GM18870 (cell line): Measurements from ENCODE around the gene DGKD.
"Not testable (repeated sequence)": the region's sequence is repeated elsewhere in the genome, so short reads cannot be mapped to it uniquely, and the experiment has no call there.

Source experiments
- ATAC-seq: cut with Tn5 transposase; IDR thresholded peaks from one replicate; pipeline ENCODE4 v1.9.1; 2021; ENCODE audit warnings: moderate library complexity; ENCODE audit not compliant: unreplicated experiment

DGKD gene

GRCh38 chr2:233353769-233354499, at the start of gene DGKD:
TSS of gene DGKD (plus strand) at chr2:233354494. CDS start at chr2:233354519, 25 bp downstream.
- ATAC-seq, result peak; percentile 37

- ATAC-seq, result no peak
Observed at GRCh38 chr2:233307565-233307964, 46.7 kb upstream of the DGKD start, which contains the start of gene SAG. TSS of gene SAG (plus strand) at chr2:233307816. CDS start at chr2:233309190, 1,374 bp downstream.

GRCh38 chr2:233311241-233311926, 42.9 kb upstream of the DGKD start:
- ATAC-seq, result no peak

GRCh38 chr2:233312874-233313273, 41.4 kb upstream of the DGKD start:
- ATAC-seq, result no peak

- ATAC-seq, result no peak
Observed at GRCh38 chr2:233314180-233314925, 39.9 kb upstream of the DGKD start.

GRCh38 chr2:233317196-233317943, 36.9 kb upstream of the DGKD start:
- ATAC-seq, result no peak

GRCh38 chr2:233319256-233319655, 35.0 kb upstream of the DGKD start:
- ATAC-seq, result no peak

GRCh38 chr2:233320470-233320869, 33.8 kb upstream of the DGKD start:
- ATAC-seq, result no peak

- no peak for ATAC-seq
Observed at GRCh38 chr2:233321166-233321565, 33.1 kb upstream of the DGKD start.

- no peak for ATAC-seq
Observed at GRCh38 chr2:233323851-233324250, 30.4 kb upstream of the DGKD start.

- ATAC-seq, result no peak
Observed at GRCh38 chr2:233325256-233325655, 29.0 kb upstream of the DGKD start.

GRCh38 chr2:233325814-233326213, 28.5 kb upstream of the DGKD start:
- no peak for ATAC-seq

- no peak for ATAC-seq
Observed at GRCh38 chr2:233326500-233326899, 27.8 kb upstream of the DGKD start.

GRCh38 chr2:233328922-233329321, 25.4 kb upstream of the DGKD start:
- ATAC-seq, result no peak

- no peak for ATAC-seq
Observed at GRCh38 chr2:233329489-233330135, 24.7 kb upstream of the DGKD start.

GRCh38 chr2:233331536-233331935, 22.8 kb upstream of the DGKD start:
- ATAC-seq, result peak; percentile 74

GRCh38 chr2:233332125-233332524, 22.2 kb upstream of the DGKD start:
- ATAC-seq, result no peak

GRCh38 chr2:233334915-233335314, 19.4 kb upstream of the DGKD start:
- no peak for ATAC-seq

GRCh38 chr2:233336091-233336490, 18.2 kb upstream of the DGKD start:
- ATAC-seq, result not testable (repeated sequence)

- no peak for ATAC-seq
Observed at GRCh38 chr2:233336541-233336940, 17.8 kb upstream of the DGKD start.
